ENCODE data around the gene ATF7IP2. TPM values are rescaled to one million over a fixed set of nuclear protein-coding genes. Genes with fewer than 3 reads are reported as not detected.
"Not testable (repeated sequence)": the region's sequence is repeated elsewhere in the genome, so short reads cannot be mapped to it uniquely, and the experiment has no call there.

ATF7IP2 gene
- total RNA-seq, 3 donors from 2014 or later, result 8.5 to 10.4 (median 9.4) TPM

- H3K36me3 ChIP-seq, result no peaks in the 10 kb centered on the region
- intact Hi-C loops (cut with DNase I; ENCODE audit: low total_unique reads), result no loop called here
- no peaks in the 10 kb centered on the region for H3K9me3 ChIP-seq
These were observed 23.6 kb upstream of the ATF7IP2 start for GRCh38 chr16:10362077-10362863.

DNA sequence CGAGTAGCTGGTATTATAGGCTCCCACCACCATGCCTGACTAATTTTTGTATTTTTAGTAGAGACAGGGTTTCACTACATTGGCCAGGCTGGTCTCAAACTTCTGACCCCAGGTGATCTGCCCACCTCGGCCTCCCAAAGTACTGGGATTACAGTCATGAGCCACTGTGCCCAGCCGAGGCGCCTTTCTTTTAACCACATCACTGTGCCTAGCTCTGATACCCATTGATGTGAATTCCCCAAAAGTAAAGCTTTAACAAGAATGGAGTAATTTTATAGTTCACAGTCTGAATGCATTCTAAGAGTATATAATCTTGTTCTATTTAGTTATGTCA is 23.0 kb upstream of the ATF7IP2 start:
- H3K27ac ChIP-seq; H3K4me1 ChIP-seq; intact Hi-C loops (cut with DNase I; ENCODE audit: low total_unique reads); H3K36me3 ChIP-seq; H3K27me3 ChIP-seq; DNase-seq (ENCODE audit: low spot score in 2 of 2); H3K9me3 ChIP-seq; H3K4me3 ChIP-seq: not testable (repeated sequence)

More at GRCh38 chr16:10362077-10362863, 23.6 kb upstream of the ATF7IP2 start:
- Histone ChIP-seq H3K27ac (no peak overlapping the region), H3K4me1 (no peaks in the 10 kb centered on the region), H3K4me3 (no peak overlapping the region), H3K27me3 (no peaks in the 10 kb centered on the region)
- DNase-seq (ENCODE audit: low spot score in 2 of 2), result no peak
- TF ChIP-seq POLR2AphosphoS5 (IDR thresholded peaks at IDR 0.05) (no peak), POLR2A (IDR thresholded peaks at IDR 0.05) (no peak), CTCF (IDR thresholded peaks at IDR 0.05) (no peak)

GRCh38 chr16:10366619-10367018 is 19.2 kb upstream of the ATF7IP2 start:
- H3K27me3 ChIP-seq; DNase-seq (ENCODE audit: low spot score in 2 of 2); H3K36me3 ChIP-seq; H3K4me1 ChIP-seq; H3K27ac ChIP-seq; H3K9me3 ChIP-seq; H3K4me3 ChIP-seq; intact Hi-C loops (cut with DNase I; ENCODE audit: low total_unique reads): not testable (repeated sequence)

DNA sequence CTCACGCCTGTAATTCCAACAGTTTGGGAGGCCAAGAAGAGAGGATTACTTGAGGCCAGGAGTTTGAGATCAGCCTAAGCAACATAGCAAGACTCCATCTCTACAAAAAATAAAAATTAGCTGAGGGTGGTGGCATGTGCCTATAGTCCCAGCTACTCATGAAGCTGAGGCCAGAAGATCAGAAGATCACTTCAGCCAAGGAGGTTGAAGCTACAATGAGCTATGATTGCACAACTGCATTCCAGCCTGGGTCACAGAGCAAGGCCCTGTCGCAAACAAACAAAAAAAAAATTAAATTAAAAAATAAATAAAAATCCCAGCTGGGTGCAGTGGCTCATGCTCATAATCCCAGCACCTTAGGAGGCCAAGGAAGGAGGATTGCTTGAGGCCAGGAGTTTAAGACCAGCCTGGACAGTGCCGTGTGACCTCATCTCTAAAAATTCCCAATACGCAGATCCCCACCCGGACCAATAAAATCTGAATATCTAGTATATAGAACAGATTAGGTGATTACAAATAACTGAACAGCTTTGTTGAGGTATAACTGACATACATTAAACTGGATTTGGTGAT is 18.2 kb upstream of the ATF7IP2 start:
- intact Hi-C loops (cut with DNase I; ENCODE audit: low total_unique reads), result no loop called here
- no peak for DNase-seq (ENCODE audit: low spot score in 2 of 2)
- Histone ChIP-seq H3K27me3 (no peaks in the 10 kb centered on the region), H3K4me1 (no peaks in the 10 kb centered on the region), H3K4me3 (no peak overlapping the region), H3K36me3 (no peaks in the 10 kb centered on the region), H3K9me3 (peaks cover 0 to 5% of the 10 kb centered on the region in 2 donors), H3K27ac (no peak overlapping the region)
- TF ChIP-seq POLR2AphosphoS5 (IDR thresholded peaks at IDR 0.05), result no peak
- no peak for TF ChIP-seq POLR2A (IDR thresholded peaks at IDR 0.05)
- no peak for TF ChIP-seq CTCF (IDR thresholded peaks at IDR 0.05)

- no peak overlapping the region for H3K27ac ChIP-seq
- no peak overlapping the region for H3K4me3 ChIP-seq
- intact Hi-C loops (cut with DNase I; ENCODE audit: low total_unique reads), result no loop called here
- no peaks in the 10 kb centered on the region for H3K36me3 ChIP-seq
- peaks cover 0 to 5% of the 10 kb centered on the region in 2 donors for H3K9me3 ChIP-seq
- H3K4me1 ChIP-seq, result no peaks in the 10 kb centered on the region
- TF ChIP-seq CTCF (IDR thresholded peaks at IDR 0.05), result no peak
- no peak for TF ChIP-seq POLR2AphosphoS5 (IDR thresholded peaks at IDR 0.05)
- TF ChIP-seq POLR2A (IDR thresholded peaks at IDR 0.05), result no peak
- no peak for DNase-seq (ENCODE audit: low spot score in 2 of 2)
- no peaks in the 10 kb centered on the region for H3K27me3 ChIP-seq
These were observed 16.8 kb upstream of the ATF7IP2 start for GRCh38 chr16:10368969-10369551.

DNA sequence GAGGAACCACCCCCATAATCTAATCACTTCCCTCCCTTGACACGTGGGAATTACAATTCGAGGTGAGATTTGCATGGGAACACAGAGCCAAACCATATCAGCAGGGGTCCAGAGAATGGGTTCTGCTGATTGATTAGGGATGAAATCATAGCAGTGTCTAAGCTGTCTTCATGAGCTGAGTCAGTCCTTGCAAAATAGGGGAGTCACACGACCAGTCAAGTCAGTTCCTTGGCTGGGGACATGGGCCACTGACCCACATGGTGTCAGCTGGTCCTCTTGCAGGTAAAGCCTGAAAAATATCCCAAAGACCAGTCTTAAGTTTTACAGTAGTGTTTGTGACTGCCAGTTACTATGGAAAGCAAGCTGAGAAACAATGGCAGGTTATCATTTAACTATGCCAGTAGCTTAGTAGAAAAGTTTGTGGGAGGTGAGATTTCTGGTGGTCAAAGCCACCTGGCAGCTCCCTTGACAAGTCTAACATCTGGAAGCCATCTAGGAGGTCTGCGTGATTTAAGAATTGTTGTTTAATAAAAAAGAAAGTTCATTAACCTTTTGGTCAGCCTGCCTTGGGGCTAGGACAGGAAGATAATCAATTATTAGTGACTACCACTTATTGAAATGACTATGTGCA is 15.7 kb upstream of the ATF7IP2 start:
- Histone ChIP-seq H3K4me3 (no peak overlapping the region), H3K27ac (no peak overlapping the region), H3K9me3 (peaks cover 0 to 5% of the 10 kb centered on the region in 2 donors), H3K27me3 (no peaks in the 10 kb centered on the region), H3K4me1 (no peaks in the 10 kb centered on the region), H3K36me3 (no peaks in the 10 kb centered on the region)
- no peak for DNase-seq (ENCODE audit: low spot score in 2 of 2)
- intact Hi-C loops (cut with DNase I; ENCODE audit: low total_unique reads), result no loop called here
- TF ChIP-seq POLR2A (IDR thresholded peaks at IDR 0.05), result no peak
- no peak for TF ChIP-seq CTCF (IDR thresholded peaks at IDR 0.05)
- no peak for TF ChIP-seq POLR2AphosphoS5 (IDR thresholded peaks at IDR 0.05)

All from breast epithelium (tissue), 4 donors.